ENCODE results near the gene RASGRP1.

RASGRP1 gene

DNA sequence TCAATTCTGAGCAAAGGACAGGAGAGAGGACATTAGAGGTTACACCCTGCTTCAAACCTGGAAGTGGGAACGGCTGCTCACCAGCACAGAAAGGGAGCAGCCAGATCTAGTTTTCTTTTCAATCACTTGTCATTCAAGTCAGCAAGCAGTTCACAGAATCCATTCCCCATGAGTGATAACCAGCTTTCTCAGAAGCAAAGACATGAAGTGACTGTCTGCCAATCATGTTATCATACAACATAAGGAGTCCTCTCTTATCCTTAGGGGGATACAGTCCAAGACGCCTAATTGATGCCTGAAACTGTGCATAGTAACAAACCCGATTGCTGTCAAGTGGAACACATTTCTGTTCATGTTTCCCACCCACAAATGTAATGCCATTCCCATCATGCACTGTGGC, 56.0 kb downstream of the RASGRP1 start:
- DNase-seq (ENCODE audit: extremely low read depth in 1 of 2, low read depth in 1 of 2): no peak

DNA sequence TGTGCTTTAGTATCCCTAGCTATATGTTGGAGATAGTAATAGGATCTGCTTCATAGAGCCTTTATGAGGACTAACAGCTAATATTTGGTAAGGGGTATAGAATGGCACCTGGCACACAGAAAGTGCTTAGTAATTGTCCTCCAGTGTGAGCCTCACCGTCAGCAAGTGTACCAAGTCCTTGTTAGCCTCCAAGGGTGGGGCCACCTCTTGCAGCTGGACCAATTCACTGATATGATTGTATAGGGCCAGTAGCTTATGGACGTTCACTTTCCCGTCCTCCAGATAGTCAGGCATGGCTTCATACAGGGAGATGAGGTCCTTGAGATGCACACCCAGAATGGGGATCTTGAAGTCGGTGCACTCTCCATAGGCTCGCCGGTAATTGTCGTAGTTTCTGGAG, 57.0 kb downstream of the RASGRP1 start:
- DNase-seq (ENCODE audit: extremely low read depth in 1 of 2, low read depth in 1 of 2): no peak

DNA sequence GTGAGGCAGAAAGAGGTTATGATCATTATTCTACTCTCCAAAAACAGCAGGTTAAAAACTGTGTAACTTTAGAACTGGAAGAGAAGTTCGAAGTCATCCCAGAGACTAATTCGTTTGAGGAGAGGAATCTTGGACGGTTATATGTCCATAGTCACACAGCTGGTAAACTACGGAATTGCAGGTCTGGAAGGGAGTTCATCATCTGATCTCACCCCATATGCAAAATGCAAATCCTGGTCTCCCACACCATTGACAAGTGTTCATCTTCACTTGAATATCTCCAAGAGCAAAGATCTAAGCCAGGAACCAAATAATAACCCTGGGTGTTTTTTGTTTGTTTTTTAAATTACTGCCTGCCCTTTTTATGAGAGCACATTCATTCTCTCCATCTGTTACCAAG, 57.6 kb downstream of the RASGRP1 start:
- DNase-seq (ENCODE audit: extremely low read depth in 1 of 2, low read depth in 1 of 2): no peak

DNA sequence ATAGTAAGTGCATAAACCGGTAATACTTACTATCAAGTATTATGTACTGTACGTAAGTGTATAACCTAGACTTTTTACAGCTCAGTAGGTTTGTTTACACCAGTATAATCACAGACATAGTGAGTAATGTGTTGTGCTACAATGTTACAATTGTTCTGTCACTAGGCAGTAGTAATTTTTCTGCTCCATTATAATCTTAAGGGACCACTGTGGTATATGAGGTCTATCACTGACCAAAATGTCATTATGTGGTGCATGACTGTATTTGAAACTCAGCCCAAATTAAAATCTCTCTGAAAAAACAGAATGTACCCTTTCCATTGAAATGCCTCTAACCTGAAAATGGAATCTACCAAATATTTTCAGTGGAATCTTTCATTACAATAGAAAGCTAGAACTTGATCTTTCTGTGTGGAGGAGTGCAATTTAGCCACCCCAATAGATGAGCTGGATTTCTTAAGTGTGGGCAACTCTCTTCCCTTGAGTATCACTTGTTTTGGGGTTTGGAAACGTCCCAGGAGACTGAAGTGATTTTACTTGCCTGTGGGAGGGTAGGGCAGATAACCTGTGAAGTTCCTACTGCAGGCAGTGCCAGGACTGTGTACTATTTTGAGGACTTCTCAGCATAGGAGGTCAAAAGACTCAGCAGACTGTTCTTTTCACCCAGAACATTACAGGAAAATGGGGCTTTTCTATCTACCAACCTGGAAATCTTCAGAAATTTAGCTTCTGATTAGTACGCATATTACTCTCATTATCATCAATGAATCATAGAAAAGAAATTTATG, 59.7 kb downstream of the RASGRP1 start:
- no peak for DNase-seq (ENCODE audit: extremely low read depth in 1 of 2, low read depth in 1 of 2)

DNA sequence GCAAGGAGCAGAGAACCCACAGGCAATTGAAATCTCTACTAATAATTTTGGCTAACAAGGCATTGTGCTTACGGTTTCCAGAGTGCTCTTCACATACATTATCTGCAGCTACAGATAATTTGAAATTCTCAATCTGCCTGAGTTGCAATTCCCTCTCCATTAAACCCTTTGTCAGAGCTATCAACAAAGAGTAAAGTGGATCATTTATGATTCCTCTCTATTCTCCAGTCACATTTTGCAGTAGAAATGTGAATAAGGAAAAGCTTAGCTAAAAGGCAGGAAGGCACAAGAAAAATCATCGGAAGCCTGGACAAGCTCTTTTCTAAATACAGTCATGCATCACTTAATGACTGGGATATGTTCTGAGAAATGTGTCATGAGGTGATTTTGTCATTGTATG, 61.1 kb downstream of the RASGRP1 start:
- no peak for DNase-seq (ENCODE audit: extremely low read depth in 1 of 2, low read depth in 1 of 2)

DNA sequence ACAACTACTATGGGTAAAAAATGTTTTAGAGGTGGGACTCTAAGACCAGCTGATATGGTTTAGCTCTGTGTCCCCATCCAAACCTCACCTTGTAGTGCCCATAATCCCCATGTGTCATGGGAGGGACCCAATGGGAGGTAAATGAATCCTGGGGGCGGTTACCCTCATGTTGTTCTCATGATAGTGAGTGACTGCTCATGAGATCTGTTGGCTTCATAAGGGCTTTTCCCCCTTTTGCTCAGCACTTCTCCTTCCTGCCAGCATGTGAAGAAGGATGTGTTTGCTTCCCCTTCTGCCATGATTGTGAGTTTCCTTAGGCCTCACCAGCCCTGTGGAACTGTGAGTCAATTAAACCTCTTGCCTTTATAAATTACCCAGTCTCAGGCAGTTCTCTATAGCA, 65.0 kb downstream of the RASGRP1 start:
- no peak for DNase-seq (ENCODE audit: extremely low read depth in 1 of 2, low read depth in 1 of 2)

DNA sequence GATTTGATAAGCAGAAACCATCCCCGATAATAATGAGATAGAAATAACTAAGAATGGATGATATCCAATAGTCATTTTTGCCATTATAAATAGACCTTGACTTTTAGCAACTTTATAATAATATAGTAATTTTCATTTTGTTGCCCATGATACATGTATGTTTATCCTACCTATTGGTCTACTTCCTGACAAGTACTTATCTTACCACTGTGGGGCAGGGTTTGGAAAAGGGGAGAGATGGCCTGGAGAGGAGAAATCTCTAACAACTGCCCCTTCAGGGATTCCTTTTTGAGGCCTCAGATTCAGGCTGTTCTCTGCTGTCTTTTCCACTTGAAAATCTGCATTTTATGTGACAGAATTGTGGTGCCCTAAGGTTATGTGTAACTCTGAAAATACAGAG, 68.5 kb downstream of the RASGRP1 start:
- DNase-seq (ENCODE audit: extremely low read depth in 1 of 2, low read depth in 1 of 2): no peak

DNA sequence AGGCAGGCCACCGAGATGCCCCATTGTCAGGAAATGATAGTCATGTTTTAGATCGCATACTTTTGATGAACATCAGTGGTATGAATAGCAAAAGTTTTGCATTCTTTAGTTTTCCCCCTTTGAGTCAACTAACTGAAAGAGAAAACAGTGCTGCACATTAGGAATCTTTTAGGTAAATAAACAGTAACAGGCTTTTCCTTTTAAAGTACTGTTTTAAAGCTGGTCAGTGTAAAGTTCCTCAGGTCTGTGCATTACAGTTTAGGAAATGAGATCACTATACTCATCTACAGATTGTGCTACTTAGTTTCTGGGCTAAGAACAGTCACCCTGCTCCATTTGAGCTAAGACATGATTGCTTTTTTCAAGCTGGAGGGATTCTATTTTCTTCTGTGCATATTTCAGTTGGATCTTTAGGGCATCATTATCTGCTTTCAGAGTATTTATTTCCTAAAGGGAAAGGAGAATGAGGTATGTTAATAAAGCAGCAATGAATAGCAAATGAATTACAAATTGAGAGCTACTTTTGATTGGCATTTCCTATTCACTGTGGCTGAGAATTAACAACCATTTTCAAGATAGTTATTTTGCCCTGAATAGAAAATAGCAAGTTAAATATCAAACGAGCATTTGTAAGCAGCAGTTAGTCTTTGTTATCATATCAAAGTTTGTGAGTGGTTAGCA, 74.2 kb downstream of the RASGRP1 start:
- no peak for DNase-seq (ENCODE audit: extremely low read depth in 1 of 2, low read depth in 1 of 2)

DNA sequence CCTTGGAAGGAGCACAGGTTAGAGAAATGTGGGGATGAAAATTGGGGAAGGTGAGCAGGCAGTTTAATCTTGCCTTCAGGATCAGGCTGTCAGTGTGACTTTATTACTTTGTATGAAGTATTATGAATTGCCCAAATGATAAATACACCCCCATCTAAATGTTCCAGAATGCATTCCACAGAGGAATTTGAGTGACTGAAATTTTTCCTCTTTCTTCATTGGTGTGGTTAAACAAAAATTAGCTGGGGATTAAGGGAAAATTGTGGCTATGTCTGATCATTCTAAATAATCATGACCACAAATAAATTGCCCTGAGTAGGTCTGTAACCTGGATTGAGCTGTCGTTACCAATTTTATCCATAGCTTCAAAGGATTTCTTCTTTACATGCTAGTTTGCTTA, 77.2 kb downstream of the RASGRP1 start:
- DNase-seq (ENCODE audit: extremely low read depth in 1 of 2, low read depth in 1 of 2): no peak

DNA sequence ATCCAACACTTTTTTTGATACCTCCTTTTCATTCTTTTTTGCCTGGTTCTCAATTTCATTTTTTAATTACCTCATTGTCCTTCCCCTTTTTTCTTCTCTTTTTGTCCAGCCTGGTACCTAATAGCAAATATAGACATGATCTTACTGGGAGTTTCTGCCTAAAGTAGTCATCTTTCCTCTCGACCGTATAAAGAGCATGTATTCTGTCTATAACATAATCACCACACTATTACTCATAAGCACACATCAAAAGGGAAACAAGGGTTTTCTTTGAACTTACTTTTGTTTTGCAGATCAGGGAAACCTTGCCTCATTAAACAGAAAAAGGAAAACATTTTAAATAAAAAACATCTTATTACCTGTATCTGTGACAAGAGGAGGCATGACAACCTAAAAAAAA, 77.7 kb downstream of the RASGRP1 start:
- DNase-seq (ENCODE audit: extremely low read depth in 1 of 2, low read depth in 1 of 2): no peak

DNA sequence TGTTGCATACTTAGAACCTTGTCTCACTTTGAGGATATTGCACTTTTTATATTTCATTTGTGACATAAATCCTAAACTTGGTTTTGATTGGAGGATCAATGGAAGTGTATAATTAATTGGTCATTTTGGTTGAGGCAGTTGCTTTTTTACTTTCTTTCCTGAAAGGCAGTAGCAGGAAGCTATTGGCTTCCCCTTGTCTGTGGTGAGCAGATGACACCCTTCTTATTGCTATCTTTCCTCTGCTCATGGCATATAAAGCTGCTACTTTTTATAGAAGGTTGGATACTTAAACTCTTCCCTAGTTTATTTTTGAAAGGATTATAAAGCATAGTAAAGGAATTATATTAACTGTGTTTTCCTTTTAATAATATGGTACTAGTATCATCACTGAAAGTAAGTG, 82.0 kb downstream of the RASGRP1 start:
- no peak for DNase-seq (ENCODE audit: extremely low read depth in 1 of 2, low read depth in 1 of 2)

DNA sequence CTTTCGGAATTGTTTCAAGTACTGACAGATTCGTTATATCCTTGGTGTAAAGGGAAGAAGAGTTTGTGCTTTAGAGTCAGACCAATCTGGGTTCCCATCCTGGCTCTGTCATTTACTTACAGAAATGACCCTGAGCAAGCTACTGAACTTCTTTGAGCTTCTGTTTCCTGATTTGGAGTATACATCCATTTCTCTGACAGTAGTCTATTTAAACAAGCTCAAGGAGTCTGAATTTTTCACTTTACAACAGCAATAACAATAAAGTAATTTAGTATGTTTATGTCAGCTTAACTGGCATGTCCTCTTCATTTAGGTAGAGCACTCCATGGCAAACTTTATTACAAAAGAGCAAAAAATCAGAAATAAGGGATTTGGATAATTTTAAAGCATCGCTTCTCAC, 82.9 kb downstream of the RASGRP1 start:
- no peak for DNase-seq (ENCODE audit: extremely low read depth in 1 of 2, low read depth in 1 of 2)

DNA sequence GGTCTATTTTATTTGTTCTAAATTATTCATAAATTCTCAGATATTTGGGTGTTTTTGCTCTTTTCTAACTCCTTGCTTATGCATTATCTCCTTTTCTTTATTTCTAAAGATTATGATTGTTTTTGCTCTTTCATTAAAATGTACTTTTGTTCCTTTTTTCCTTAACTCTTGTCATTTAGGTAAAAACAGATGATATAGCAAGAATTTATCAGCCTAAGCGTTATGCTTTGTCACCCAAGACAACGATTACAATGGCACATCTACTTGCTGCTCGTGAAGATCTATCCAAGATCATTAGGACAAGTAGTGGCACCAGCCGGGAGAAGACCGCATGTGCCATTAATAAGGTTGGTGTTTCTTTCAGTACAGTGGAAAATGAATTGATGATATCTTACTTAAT, 83.5 kb downstream of the RASGRP1 start:
- no peak for DNase-seq (ENCODE audit: extremely low read depth in 1 of 2, low read depth in 1 of 2)

DNA sequence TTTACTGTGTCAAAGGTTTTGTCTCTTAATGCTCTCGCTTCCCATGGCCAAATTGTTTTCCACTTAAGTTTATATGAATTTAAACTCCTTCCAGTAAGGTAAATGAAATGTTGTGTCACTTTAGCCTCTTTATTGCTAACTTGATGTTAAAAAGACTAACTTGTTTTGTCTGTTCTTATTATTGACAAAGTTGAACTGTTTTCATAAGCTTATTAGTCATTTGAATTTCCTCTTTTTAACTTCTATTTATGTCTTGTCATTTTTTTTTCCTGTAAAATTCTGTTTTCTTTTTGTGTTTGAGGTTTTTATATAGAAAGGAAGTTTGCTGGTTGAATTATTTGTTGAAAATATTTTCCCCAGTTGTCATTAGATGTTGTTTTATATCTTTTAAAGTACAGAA, 84.9 kb downstream of the RASGRP1 start:
- DNase-seq (ENCODE audit: extremely low read depth in 1 of 2, low read depth in 1 of 2): no peak

DNA sequence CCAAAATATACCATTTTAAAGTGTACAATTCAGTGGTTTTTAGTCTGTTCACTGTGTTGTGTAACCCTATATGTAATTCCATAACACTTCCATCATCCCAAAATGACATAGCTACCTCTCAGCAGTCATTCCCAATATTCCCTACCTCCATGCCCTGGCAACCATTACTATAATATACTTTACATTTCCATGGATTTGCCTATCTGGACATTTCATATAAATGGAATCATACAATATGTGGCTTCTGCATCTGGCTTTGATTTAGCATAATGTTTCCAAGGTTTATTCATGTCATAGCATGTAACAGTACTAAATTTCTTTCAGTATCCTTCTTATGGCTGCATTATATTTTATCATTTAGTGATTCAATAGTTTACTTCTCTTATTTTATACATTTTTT, 85.3 kb downstream of the RASGRP1 start:
- DNase-seq (ENCODE audit: extremely low read depth in 1 of 2, low read depth in 1 of 2): no peak

DNA sequence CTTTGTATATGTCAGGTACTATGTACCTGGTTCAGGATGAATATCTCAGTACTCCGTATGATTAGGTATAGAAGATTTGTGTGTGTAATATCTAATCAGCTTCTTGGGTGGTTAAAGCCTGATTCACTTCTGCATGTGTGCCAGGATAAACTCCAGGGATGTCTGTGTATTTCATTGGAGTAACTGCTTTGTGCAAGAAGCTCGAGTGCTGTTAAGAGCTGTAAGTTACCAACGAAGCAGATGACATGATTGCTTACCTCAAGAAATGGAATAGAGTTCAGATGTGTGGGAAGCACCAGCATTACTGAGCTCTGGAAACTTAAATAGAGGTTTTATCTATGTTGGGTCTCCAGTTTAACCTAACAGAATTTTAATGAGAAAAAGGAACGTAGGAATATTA, 87.0 kb downstream of the RASGRP1 start:
- DNase-seq (ENCODE audit: extremely low read depth in 1 of 2, low read depth in 1 of 2): no peak

DNA sequence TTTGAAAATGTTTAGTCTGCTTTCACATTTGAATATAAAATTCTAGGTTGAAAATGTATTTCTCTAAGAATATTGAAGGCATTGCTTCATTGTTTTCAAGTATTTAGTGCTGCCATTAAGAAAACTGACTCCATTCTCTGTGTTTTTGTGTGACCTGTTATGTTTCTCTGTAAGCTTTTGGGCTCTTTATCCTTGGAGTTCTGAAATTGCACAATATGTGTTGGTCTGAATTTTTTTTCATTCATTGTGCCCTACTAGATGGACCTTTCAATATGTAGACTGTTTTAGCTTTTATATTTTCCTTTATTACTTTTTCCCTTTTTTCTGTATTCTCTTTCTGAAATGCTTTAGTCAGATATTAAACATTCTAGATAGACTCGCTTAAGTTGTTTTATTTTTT, 88.5 kb downstream of the RASGRP1 start:
- no peak for DNase-seq (ENCODE audit: extremely low read depth in 1 of 2, low read depth in 1 of 2)

DNA sequence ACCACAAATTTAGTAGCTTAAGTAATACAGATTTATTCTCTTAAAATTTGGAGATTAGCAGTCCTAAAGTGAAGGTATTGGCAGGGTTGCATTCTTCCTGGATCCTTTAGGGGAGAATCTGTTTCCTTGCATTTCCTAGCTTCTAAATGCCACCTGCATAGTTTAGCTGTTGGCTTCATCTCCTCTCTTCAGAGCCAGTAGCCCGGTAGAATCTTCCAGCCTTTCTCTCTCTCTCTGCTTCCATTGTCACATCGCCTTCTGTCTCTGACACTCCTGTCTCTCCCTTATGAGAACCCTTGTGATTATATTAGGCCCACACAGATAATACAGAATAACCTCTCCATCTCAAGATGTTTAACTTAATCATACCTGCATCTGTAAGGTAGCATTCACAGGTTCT, 89.3 kb downstream of the RASGRP1 start:
- DNase-seq (ENCODE audit: extremely low read depth in 1 of 2, low read depth in 1 of 2): no peak

DNA sequence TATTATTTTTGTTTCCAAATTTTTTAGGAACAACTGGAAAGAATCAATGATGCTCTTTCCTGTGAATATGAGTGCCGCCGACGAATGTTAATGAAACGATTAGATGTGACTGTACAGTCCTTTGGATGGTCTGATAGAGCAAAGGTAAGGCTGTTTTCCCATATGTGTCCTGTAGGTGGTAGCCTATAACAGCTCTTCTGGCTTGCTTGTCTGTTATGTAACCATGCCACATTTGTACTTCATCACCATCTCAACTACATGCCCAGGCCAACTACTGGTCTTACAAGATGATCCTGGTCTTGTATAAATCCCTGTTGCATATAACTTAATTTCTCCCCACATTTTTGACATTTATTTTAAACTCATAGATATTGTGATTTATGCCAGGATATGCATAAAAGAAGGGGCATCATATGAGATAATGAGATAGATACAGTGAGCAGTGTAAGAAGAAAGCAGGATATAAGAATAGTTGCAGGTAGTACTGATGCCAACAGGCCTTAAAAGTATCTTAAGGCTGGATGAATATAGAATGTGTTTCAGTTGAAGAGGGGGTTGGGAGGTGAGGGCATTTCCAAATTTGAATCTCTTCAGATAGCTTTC, 90.4 kb downstream of the RASGRP1 start:
- peak in 1 of 2 donors; percentile 2 for DNase-seq (ENCODE audit: extremely low read depth in 1 of 2, low read depth in 1 of 2)

DNA sequence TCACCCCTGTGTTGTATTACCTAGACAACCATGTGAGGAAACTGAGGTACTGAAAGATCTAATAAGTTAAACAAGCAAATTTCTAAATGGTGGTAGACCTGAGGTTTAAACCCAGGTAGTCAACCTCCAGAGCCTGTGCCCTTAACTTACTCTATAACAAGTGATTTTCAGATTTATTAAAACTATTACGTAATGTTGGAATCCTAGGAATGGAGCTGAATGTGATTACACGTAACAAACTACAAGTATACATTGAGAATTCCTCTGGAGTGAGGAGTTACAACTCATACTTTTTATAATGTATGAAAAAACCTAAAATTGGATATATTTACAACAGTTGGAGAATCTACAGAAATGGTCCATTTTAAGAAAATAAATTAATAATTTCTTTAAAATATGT, 92.6 kb downstream of the RASGRP1 start:
- no peak for DNase-seq (ENCODE audit: extremely low read depth in 1 of 2, low read depth in 1 of 2)

DNA sequence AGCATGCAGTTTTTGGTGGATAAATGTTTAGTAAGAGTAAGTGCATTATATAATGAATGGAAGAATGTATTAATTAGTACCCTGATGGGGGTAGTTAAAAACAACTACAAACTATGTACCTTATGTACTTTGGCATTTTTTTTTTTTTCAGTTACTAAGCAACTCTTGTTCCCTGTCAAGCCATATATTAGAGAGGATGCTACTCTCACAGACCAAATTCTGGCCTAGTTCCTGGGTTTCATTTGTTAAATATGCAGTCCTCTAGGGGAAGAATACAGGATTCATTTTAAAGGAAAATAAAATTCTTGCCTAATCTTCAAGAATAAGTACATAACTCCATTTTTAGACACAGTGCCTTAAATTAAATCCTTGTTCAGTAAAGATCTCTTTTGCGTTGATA, 93.8 kb downstream of the RASGRP1 start:
- no peak for DNase-seq (ENCODE audit: extremely low read depth in 1 of 2, low read depth in 1 of 2)

DNA sequence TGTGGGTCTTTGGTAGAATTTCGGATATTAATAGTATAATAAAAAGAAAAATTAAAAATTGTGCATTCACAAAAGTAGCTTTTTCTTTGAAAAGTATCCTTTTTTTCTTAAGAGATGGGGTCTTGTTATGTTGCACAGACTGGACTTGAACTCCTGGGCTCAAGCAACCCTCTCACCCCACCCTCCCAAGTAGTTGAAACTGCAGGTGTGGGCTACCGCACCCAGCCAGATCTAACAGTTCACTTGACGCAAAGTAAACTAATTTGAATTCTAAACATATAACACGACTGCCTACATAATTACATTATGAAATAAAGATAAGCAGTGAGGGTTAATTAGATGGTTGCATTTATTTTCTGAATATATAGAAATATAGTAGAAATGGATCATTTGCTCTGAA, 99.9 kb downstream of the RASGRP1 start:
- DNase-seq (ENCODE audit: extremely low read depth in 1 of 2, low read depth in 1 of 2): no peak

All from activated CD8-positive, alpha-beta memory T cell treated with anti-CD3 and anti-CD28 coated beads for 1 hour (primary cell).